Measurements from ENCODE around the gene SLC10A6.

The SLC10A6 gene

GRCh38 chr4:86846921-86847320 is 2.3 kb downstream of the SLC10A6 start:
- DNase-seq, result no peak

GRCh38 chr4:86845593-86845992 is 3.6 kb downstream of the SLC10A6 start:
- no peak for DNase-seq

DNA sequence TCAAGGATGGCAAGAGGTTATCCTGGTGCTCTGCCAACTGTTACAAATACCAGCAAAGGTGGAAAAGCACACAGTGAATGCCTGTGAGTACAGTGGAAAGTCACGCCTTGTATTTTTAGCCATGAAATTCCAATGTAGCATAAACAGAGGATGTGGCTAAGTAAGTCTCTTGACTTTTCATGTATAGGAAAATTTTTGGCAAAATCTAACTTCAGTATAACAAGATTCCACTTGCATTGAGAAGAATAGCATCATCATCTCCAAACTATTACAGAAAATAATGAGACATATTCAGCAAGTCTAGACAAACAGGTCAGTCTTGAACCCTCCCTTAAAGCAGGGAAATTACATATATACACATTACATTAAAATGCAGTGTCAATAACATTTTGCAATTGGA is 7.9 kb downstream of the SLC10A6 start:
- DNase-seq, result no peak

- DNase-seq, result no peak
Measured at GRCh38 chr4:86840858-86841257, 8.3 kb downstream of the SLC10A6 start.

DNA sequence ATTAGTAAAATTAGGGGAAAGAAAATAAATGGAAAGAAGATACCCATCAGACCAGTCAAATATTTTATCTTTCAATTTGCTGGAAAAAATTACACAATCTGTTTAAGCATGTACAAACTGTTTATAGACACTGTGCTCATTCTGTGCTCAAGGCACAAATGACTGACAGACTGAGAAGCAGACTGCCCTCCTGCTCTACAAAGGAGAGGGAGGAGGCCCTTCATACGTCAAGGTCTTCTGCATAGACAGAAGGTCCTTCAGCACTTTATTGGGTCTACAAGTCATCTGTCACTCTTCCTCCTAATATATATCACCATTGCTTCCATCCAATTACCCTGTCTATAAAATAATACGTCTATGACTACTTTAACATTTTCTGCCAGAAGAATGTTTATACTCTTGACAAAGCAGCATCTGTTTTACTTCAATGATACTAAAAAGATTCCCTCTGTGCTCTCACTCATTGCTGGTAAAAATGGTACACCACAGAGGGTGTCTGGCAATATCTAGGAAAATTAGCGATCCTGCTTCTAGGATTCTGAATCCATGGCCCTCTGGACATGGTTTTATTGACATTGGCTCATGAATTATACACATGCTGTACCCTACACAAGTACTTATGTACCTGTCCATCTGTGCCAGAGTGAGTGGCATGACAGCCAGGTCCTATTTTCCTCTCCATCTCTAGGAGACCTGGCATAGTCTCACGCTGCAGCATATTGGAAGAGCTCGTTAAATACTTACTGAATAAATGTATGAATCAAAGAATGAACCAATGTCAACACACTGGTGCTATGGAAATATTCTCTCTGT is 11.3 kb downstream of the SLC10A6 start:
- no peak for DNase-seq

DNA sequence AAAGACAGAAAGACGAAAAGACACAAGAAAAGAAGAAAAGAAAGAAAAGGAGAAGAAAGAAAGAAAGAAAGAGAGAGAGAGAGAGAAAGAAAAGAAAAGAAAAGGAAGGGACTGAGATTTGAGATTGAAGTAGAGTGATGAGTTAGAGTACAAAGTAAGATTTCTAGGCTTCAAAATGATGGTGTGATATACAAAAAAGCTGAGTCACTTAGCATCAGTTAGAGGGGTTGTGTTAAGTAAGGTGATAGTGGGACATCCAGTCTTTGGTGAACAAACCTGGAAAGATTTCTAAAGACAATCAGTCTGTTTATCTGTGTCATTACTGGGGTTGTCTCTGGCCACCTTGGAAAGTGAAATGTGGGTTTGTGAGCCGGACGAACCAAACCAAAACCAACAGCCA is 13.5 kb downstream of the SLC10A6 start:
- no peak for DNase-seq

GRCh38 chr4:86834901-86835300 is 14.3 kb downstream of the SLC10A6 start:
- DNase-seq, result no peak

- no peak for DNase-seq
Measured at GRCh38 chr4:86833615-86834014, 15.6 kb downstream of the SLC10A6 start.

DNA sequence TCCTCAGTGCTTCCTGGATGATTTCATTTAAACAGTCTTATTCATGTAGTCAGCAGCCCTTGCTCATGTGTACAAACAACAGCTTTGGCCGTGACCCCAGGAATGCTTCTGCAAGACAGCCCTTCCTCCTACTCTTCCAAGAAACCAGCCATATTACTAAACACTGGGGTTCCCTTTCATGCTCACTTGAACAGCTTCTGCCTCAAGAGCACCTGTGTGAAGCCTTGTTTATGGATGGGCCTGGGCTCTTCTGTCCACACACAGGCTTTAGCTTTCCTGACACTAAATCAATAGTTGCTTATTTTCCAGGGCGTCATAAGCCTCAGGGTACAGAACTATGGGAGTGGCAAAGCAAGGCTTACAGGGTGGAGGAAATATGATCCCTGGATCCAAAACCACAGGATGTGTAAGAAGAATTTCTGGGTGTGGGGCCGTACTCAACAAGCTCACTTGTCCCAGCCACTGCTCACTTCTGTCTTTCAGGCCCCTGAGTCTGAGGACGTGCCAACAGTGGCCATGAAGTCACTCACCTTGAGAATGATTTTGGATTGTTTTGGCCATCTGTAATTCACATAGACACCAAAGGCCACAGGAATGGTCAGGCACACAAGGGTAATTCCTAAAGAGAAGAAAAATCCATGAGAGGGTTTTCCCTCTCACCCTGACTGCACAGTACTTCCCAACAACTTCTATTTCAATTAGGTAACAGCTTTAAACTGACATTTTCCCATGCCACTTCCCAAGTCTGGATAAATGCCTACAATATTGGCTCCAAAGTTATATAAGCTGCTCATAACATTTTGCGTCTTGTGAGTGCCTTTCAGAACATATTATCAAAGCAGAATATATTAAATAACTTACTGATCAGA is 17.7 kb downstream of the SLC10A6 start:
- no peak for DNase-seq

- no peak for DNase-seq
Measured at GRCh38 chr4:86825511-86825910, 23.7 kb downstream of the SLC10A6 start.

DNA sequence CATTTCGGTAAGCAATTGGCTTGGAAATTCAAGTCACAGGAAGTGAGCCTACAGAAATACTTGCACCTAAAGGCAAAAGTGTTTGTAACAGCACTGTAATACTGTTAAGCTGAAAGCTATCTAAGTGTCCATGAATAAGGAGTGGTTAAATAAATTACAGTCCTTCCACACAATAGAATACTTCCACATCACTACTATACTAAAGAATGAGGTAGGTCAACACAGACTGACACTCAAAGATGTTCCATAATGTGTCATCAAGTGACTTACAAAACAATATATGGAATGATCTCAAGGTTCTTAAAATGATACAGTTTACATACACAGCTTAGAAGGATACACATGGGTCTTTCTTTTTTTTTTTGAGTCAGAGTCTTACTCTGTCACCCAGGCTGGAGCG is 27.0 kb downstream of the SLC10A6 start:
- DNase-seq, result no peak

DNA sequence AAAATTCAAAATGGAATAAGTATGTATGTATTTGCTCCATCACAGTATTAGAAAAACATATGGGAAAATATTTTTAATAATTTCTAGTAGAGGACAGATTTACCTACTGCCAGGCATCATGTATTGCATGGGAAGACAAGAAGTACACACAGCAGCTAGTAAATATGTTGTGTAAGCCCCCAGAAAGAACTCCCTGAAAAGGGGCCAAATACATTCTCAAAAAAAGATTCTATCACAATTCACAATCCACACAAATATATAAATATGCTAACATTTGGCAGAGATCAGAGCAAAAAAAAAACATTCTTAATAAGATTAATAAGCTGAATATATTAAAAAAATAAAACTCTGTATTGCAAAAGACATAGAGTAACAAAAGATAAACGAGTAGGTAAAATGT is 28.0 kb downstream of the SLC10A6 start:
- DNase-seq, result no peak

DNA sequence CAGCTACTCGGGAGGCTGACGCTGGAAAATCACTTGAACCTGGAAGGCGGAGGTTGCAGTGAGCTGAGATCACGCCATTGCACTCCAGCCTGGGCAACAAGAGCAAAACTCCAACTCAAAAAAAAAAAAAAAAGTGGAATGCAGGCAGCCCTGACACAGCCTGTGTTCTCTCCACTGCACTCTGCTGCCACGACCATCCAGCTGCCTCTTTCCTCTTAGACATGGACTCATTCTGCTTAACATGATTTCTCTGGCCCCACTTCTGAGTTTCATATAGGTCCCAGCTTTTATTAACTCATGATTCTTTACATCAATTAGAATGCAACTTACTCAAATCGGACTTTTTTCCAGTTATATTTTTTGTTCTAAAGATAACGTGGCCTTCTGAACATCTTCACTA is 29.6 kb downstream of the SLC10A6 start:
- DNase-seq, result no peak

- DNase-seq, result no peak
Measured at GRCh38 chr4:86818841-86819240, 30.3 kb downstream of the SLC10A6 start.

GRCh38 chr4:86818211-86818610 is 31.0 kb downstream of the SLC10A6 start:
- no peak for DNase-seq

- DNase-seq, result no peak
Measured at GRCh38 chr4:86816501-86817273, 32.5 kb downstream of the SLC10A6 start.

- DNase-seq, result no peak
Measured at GRCh38 chr4:86815653-86816052, 33.5 kb downstream of the SLC10A6 start.

- DNase-seq, result no peak
Measured at GRCh38 chr4:86810847-86811246, 38.3 kb downstream of the SLC10A6 start.

DNA sequence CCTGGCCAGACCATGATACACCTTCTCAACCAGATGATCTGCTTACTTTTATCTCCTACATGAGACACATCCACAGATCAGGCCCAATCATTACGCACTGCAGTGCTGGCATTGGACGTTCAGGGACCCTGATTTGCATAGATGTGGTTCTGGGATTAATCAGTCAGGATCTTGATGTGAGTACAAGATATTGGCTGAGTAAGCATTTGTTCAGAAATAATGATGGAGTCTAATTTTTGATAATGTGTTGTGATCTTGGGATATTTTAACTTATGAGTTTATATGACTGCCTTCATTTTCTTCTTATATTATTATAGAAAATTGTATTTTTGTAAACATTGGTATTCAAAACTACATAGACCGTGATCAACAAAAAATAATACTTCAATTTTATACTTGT is 39.4 kb downstream of the SLC10A6 start:
- no peak for DNase-seq

- no peak for DNase-seq
Measured at GRCh38 chr4:86791126-86791525, 58.1 kb downstream of the SLC10A6 start.

- no peak for DNase-seq
Measured at GRCh38 chr4:86788826-86789225, 60.4 kb downstream of the SLC10A6 start.

GRCh38 chr4:86778175-86778574 is 71.0 kb downstream of the SLC10A6 start:
- no peak for DNase-seq

GRCh38 chr4:86775061-86775460 is 74.1 kb downstream of the SLC10A6 start:
- no peak for DNase-seq

Measured in activated CD4-positive, alpha-beta T cell treated with anti-CD3 and anti-CD28 coated beads for 1 hour (primary cell).